Heart left ventricle (tissue), 16 donors: ENCODE data around the gene RNF187. TPM values are rescaled to one million over a fixed set of nuclear protein-coding genes. Genes with fewer than 3 reads are reported as not detected.

Experiments
- ATAC-seq, 4 donors: fragments of 200-7000 bp; cut with Tn5 transposase; one replicate each; pipeline ENCODE4 v1.9.1; 2020 to 2022; ENCODE audit warnings: moderate library complexity in 4 of 4, mild to moderate bottlenecking in 3 of 4, moderate number of reproducible peaks in 1 of 4
- DNase-seq, 5 donors: peaks; one replicate each; pipeline ENCODE4 v3.0.0-alpha.2; 2020
- H3K27ac ChIP-seq, 12 donors: fragments of 200-600 bp; sonication (generic) in 4 of 12; one replicate each; pipeline versions ENCODE4 v1.5.0 to v1.8.0; 2016 to 2022; ENCODE audit warnings: mild to moderate bottlenecking in 2 of 12
- H3K27me3 ChIP-seq, 9 donors: fragments of 200-600 bp; sonication (generic) in 2 of 9; one replicate each; pipeline versions ENCODE4 v1.5.1 to v1.8.0; 2016 to 2022; ENCODE audit warnings: mild to moderate bottlenecking in 3 of 9
- H3K36me3 ChIP-seq, 9 donors: fragments of 200-600 bp; sonication (generic) in 2 of 9; one replicate each; pipeline versions ENCODE4 v1.5.0 to v1.8.0; 2018 to 2022; ENCODE audit warnings: mild to moderate bottlenecking in 2 of 9
- H3K4me1 ChIP-seq, 12 donors: fragments of 200-600 bp; sonication (generic) in 4 of 12; one replicate each; pipeline versions ENCODE4 v1.5.0 to v1.8.0; 2016 to 2022; ENCODE audit warnings: mild to moderate bottlenecking in 3 of 12
- H3K4me3 ChIP-seq, 12 donors: fragments of 200-600 bp; sonication (generic) in 4 of 12; one replicate each; pipeline versions ENCODE4 v1.5.0 to v1.8.0; 2017 to 2022; ENCODE audit warnings: mild to moderate bottlenecking in 9 of 12, moderate library complexity in 4 of 12
- H3K9me3 ChIP-seq, 12 donors: fragments of 200-600 bp; sonication (generic) in 4 of 12; one replicate each; pipeline versions ENCODE4 v1.5.0 to v1.8.0; 2016 to 2022; ENCODE audit warnings: mild to moderate bottlenecking in 1 of 12
- POLR2A ChIP-seq, 2 donors: fragments of 450-650 bp; IDR thresholded peaks; one replicate each; pipeline ENCODE4 v1.6.1; 2017; ENCODE audit warnings: antibody characterized with exemption in 2 of 2, mild to moderate bottlenecking in 2 of 2, moderate library complexity in 2 of 2
- WGBS, 4 donors: extraction: QIAGEN DNeasy Blood & Tissue Kit in 2 of 4; methylation state at CpG; one replicate each; pipeline versions ENCODE4 v1.1.5 to v1.1.7; 2013 to 2018; 5-methylcytosine and 5-hydroxymethylcytosine counted together
- intact Hi-C, 10 donors: fragments of 100-400 bp; cut with DNase I; formaldehyde crosslinking; loops; one replicate each; pipeline versions ENCODE4 v1.11.1 to v1.14.2; 2022
- polyA plus RNA-seq, 2 donors: library from polyadenylated mRNA; stranded (reverse); fragments of 200-250 nt; gene quantifications; one replicate each; pipeline ENCODE4 v1.2.3, GENCODE V29; 2013
- total RNA-seq, 9 donors: library from RNA; depleted of rRNA in 2 of 9; stranded (reverse); fragments of >200 nt in 2 of 9; fragmentation: NEBNext Ultra II Directional in 3 of 9; extraction: Animal tissue kit (Norgen Biotek cat#: 25700) in 3 of 9; gene quantifications; one replicate each; pipeline versions ENCODE4 v1.1.0 to v1.2.4, GENCODE V29; 2016 to 2023
- TF ChIP-seq, protein P1 (sequence below), 12 donors: fragments of 200-600 bp; sonication (generic) in 4 of 12; IDR thresholded peaks; one replicate each; pipeline versions ENCODE4 v1.5.0 to v1.8.0; 2018 to 2022; ENCODE audit warnings: antibody characterized with exemption in 12 of 12, mild to moderate bottlenecking in 5 of 12
- donor health status: ischemic (EF 13 %, LVEDD 7.1; RV severe dilation, severe dysfunction).
- donor health status: healthy with polysubstance abuse.
- donor health status: DM: no; HTN: yes; CAD: no.
- donor health status: DM: no; HTN: no; CAD: no.
- donor health status: ischemic (EF 25% LVEDD 6.9; RV normal size, moderate dysfunction).
- donor health status: ischemic (EF 25% LVEDD 5.7; RV mildly dilated, moderate dysfunction).
- donor health status: healthy.
- donor health status: DM: yes; HTN: yes; CAD: no.
- donor health status: ischemic (EF 35%, LVEDD 5.7; RV mildly dilated, moderate dysfunction).
- donor health status: nonischemic (EF 11% LVEDD 7.7; RV severe dilation, severe dysfunction).
- donor health status: DM: yes; HTN: yes; CAD: no.
- donor health status: PGD.
- donor health status: ischemic (EF 29% LVEDD 5.4; RV normal size, mild dysfunction).
- donor health status: nonischemic (EF 23%, LVEDD 6.1; RV moderate dilation, normal function).

Gene RNF187
- total and polyA plus RNA-seq, 11 donors = 26.1 to 96.3 (median 70.6) TPM

DNA sequence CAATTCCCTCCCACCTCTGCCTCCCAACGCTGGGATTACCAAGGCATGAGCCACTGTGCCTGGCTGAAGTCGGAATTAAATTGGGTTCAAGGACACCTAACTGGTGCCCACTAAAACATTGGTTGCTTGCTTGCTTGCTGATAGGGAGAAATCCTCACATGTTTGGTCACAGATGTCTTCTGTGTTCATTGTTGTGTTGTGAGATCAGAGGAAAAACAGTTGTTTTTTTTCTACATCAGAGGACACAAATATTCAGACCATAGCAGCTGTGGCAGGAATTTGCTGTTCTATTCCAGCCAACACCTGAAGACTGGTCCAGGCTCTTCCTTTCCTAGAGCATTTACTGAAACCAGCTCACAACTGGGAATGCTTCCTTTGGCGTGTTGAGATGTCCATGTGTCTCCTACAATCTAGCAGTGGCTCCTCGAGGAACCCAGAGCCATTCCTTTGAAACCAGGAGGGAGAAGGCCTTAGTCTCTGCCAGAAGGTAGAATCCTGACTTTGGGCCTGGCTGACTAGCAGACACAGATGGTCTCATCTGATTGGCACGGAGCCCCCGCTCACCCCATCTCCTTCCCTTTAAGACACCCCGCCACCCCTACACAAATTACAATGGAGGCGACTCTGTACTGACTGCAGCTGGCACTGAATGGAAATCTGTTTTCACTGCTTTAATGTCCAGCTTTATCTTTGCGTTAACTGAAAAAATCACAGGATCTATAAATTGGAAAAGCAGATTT is 46.3 kb upstream of the RNF187 start:
- TF ChIP-seq, protein P1, sequence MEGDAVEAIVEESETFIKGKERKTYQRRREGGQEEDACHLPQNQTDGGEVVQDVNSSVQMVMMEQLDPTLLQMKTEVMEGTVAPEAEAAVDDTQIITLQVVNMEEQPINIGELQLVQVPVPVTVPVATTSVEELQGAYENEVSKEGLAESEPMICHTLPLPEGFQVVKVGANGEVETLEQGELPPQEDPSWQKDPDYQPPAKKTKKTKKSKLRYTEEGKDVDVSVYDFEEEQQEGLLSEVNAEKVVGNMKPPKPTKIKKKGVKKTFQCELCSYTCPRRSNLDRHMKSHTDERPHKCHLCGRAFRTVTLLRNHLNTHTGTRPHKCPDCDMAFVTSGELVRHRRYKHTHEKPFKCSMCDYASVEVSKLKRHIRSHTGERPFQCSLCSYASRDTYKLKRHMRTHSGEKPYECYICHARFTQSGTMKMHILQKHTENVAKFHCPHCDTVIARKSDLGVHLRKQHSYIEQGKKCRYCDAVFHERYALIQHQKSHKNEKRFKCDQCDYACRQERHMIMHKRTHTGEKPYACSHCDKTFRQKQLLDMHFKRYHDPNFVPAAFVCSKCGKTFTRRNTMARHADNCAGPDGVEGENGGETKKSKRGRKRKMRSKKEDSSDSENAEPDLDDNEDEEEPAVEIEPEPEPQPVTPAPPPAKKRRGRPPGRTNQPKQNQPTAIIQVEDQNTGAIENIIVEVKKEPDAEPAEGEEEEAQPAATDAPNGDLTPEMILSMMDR (IDR thresholded peaks at IDR 0.05) = no peak
- DNase-seq (no peak), ATAC-seq (no peak)
- 84 to 91% (median 89%) methylated on average over 9 of the region's 9 CpGs for WGBS, 4 donors
- Histone ChIP-seq H3K9me3 (no peaks in the 10 kb centered on the region), H3K27ac (no peak overlapping the region), H3K4me1 (peaks cover 0 to 14% (median 3%) of the 10 kb centered on the region in 12 donors), H3K36me3 (no peaks in the 10 kb centered on the region), H3K27me3 (peaks cover 0 to 45% (median 19%) of the 10 kb centered on the region in 9 donors), H3K4me3 (no peak overlapping the region)
- intact Hi-C loops = no loop called here

DNA sequence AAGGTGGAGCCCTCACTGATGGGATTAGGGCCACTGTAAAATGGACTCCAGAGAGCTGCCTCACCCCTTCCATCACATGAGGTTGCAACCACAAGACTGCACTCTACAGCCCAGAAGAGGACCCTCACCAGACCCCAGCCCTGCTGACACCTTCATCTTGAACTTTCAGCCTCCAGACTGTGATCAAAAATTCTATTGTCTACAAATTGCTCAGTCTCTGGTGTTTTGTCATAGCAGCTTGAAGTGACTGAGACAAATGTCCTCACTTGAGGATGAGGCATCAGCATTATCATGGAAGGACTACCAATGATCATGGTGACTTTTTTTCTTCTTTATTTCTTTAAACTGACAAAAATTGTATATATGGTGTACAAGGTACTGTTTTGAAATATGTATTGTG is 43.8 kb upstream of the RNF187 start:
- no peak for TF ChIP-seq POLR2A (IDR thresholded peaks at IDR 0.05)
- TF ChIP-seq, protein P1 (IDR thresholded peaks at IDR 0.05) = no peak
- H3K36me3 ChIP-seq = no peaks in the 10 kb centered on the region
- ATAC-seq = no peak
- no peak overlapping the region for H3K4me3 ChIP-seq
- no peaks in the 10 kb centered on the region for H3K9me3 ChIP-seq
- no peak overlapping the region for H3K27ac ChIP-seq
- no peak for DNase-seq
- intact Hi-C loops = no loop called here
- H3K4me1 ChIP-seq = peaks cover 0 to 22% (median 4%) of the 10 kb centered on the region in 12 donors
- H3K27me3 ChIP-seq = peaks cover 0 to 61% (median 24%) of the 10 kb centered on the region in 9 donors

DNA sequence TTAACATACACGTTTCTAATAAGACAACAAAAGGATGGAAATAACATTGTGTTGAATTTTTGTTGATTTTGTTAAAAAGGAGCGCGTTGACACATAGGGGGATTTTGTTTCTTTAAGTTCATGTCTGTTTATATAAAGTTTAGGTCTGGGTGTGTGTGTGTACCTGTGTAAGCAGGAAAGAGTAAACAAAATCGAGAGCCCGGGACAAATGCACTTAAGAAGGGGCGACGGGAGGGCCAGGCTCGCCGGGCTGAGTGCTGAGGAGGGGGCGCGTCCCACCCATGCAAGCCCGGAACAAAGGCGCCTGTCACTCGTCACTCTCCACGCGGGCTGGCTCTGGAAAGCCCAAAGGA is 41.7 kb upstream of the RNF187 start:
- Histone ChIP-seq H3K4me3 (peak overlapping the region; percentile 23 to 60 (median 50)), H3K36me3 (no peaks in the 10 kb centered on the region), H3K27ac (peak overlapping the region in 1 of 12 donors; percentile 39), H3K27me3 (peaks cover 0 to 62% (median 24%) of the 10 kb centered on the region in 9 donors), H3K9me3 (no peaks in the 10 kb centered on the region), H3K4me1 (peaks cover 0 to 22% (median 4%) of the 10 kb centered on the region in 12 donors)
- TF ChIP-seq, protein P1 (IDR thresholded peaks at IDR 0.05) = no peak
- TF ChIP-seq POLR2A (IDR thresholded peaks at IDR 0.05) = no peak
- DNase-seq (no peak), ATAC-seq (no peak)
- intact Hi-C loops = no loop called here
- 8 to 11% (median 10%) methylated on average over 16 of the region's 16 CpGs for WGBS, 4 donors

DNA sequence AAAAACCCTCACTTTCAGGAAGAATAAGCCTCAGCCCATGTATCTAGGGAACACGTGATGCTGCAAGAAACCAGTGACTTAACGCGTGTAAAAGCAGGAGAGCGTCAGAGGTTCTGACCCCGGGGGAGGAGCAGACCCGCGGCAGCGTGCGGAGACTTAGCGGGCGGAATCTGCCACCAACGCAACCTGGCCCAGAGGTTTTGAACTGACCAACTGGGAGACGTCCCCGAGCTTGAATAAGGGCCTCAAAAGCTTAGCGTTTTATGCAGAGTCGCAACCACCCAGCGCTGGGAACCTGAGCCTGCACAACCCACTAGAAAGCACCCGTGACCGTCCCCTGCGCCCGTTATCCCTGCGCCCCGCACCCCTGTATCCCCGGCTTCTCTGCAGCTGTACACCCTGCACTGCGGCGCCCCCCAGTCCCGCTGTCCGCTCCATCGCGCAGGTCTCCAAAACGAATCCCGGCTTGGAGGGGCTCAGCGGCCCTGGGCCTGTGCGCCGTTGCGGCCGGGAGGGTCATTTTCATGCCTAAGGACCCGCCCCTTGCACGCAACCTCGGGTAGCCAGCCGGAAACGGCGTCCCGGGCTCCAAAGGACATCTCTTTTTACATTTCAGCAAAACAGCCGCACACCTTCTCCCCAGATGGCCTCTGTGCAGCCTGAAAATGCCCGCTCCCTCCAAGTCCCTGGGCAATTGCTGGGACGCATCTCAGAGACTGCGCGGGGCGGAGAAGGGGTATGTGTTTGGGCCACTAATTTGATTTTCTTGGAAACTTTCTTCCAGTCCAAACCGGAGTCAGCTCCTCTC is 41.1 kb upstream of the RNF187 start:
- WGBS, 4 donors = 6 to 11% (median 8%) methylated on average over 29 to 51 of the region's 51 CpGs
- peaks cover 0 to 62% (median 24%) of the 10 kb centered on the region in 9 donors for H3K27me3 ChIP-seq

More for the DNA sequence above, 41.1 kb upstream of the RNF187 start:
- TF ChIP-seq, protein P1 (IDR thresholded peaks at IDR 0.05) = no peak
- TF ChIP-seq POLR2A (IDR thresholded peaks at IDR 0.05) = no peak
- peak; percentile 40 to 81 (median 74) for ATAC-seq
- H3K4me3 ChIP-seq = peak overlapping the region; percentile 23 to 60 (median 50)
- intact Hi-C loops = no loop called here
- H3K36me3 ChIP-seq = no peaks in the 10 kb centered on the region
- DNase-seq = peak in 3 of 5 donors; percentile 24 to 68 (median 56)
- peak overlapping the region in 1 of 12 donors; percentile 39 for H3K27ac ChIP-seq
- peaks cover 0 to 22% (median 4%) of the 10 kb centered on the region in 12 donors for H3K4me1 ChIP-seq
- H3K9me3 ChIP-seq = no peaks in the 10 kb centered on the region
